OCI-LY7 (cell line): ENCODE measurements around the gene DEFB121. TPM values are rescaled to one million over a fixed set of nuclear protein-coding genes. Genes with fewer than 3 reads are reported as not detected.

Experiments used
- BruUV-seq: library from RNA; stranded (reverse); fragments of 400-500 nt; replicated peaks from 2 replicates; lab custom pipeline; 2021; lab: Mats Ljungman, UMichigan
- CTCF ChIA-PET: fragments of 300-600 bp; sonication (Branson Sonifier 250); formaldehyde crosslinking; loops from one replicate; lab custom pipeline; 2022; ENCODE audit warnings: antibody characterized with exemption; ENCODE audit not compliant: unreplicated experiment; lab: Charles Lee
- POLR2A ChIA-PET: fragments of 300-600 bp; sonication (Branson Sonifier 250); formaldehyde crosslinking; loops from one replicate; lab custom pipeline; 2022; ENCODE audit warnings: antibody characterized with exemption; lab: Charles Lee
- DNase-seq: peaks from one replicate; pipeline ENCODE4 v3.0.0-alpha.2; 2015; ENCODE audit warnings: low spot score
- H2AFZ ChIP-seq: fragments of 200-600 bp; sonication (generic), shearing (Covaris generic); 2 replicates; pipeline ENCODE4 v1.6.1; 2014; ENCODE audit warnings: mild to moderate bottlenecking, antibody characterized with exemption, low read length, moderate library complexity
- H3K27ac ChIP-seq: fragments of 200-600 bp; sonication (generic); 2 replicates; pipeline ENCODE4 v1.5.1; 2014; ENCODE audit warnings: mixed run types, low read depth, mild to moderate bottlenecking, moderate library complexity, low read length, inconsistent platforms; ENCODE audit not compliant: poor library complexity, severe bottlenecking
- H3K36me3 ChIP-seq: fragments of 200-600 bp; sonication (generic); 2 replicates; pipeline ENCODE4 v1.6.1; 2014; ENCODE audit warnings: mild to moderate bottlenecking, antibody characterized with exemption, low read length, moderate library complexity, mixed read lengths; ENCODE audit not compliant: insufficient read depth
- H3K4me1 ChIP-seq: fragments of 200-600 bp; sonication (generic); 2 replicates; pipeline ENCODE4 v1.5.1; 2014; ENCODE audit warnings: mild to moderate bottlenecking, low read length; ENCODE audit not compliant: insufficient read depth, poor library complexity, severe bottlenecking
- H3K4me2 ChIP-seq: fragments of 200-600 bp; sonication (generic); 2 replicates; pipeline ENCODE4 v1.6.1; 2014; ENCODE audit warnings: mild to moderate bottlenecking, low read length
- H3K4me3 ChIP-seq: fragments of 200-600 bp; sonication (generic); 2 replicates; pipeline ENCODE4 v1.5.1; 2014; ENCODE audit warnings: mild to moderate bottlenecking, low read depth, low read length; ENCODE audit not compliant: poor library complexity, severe bottlenecking
- H3K79me2 ChIP-seq: fragments of 200-600 bp; sonication (generic); 2 replicates; pipeline ENCODE4 v1.6.1; 2016; ENCODE audit warnings: low read depth, mild to moderate bottlenecking, low read length, moderate library complexity, mixed read lengths; ENCODE audit not compliant: insufficient read depth
- H3K9me2 ChIP-seq: fragments of 200-600 bp; sonication (generic); 2 replicates; pipeline ENCODE4 v1.6.1; 2016; ENCODE audit warnings: mild to moderate bottlenecking, low read length, mixed read lengths; ENCODE audit not compliant: insufficient read depth
- H3K9me3 ChIP-seq: fragments of 200-600 bp; sonication (generic); 2 replicates; pipeline ENCODE4 v1.6.1; 2014; ENCODE audit warnings: mild to moderate bottlenecking, mixed run types, low read length, mixed read lengths
- H4K20me1 ChIP-seq: fragments of 200-600 bp; sonication (generic); 2 replicates; pipeline ENCODE4 v1.6.1; 2014; ENCODE audit warnings: mild to moderate bottlenecking, antibody characterized with exemption, low read length, moderate library complexity, mixed read lengths; ENCODE audit not compliant: insufficient read depth
- EZH2phosphoT487 ChIP-seq: fragments of 200-600 bp; sonication (generic); IDR thresholded peaks from 2 replicates; pipeline ENCODE4 v1.6.1; 2018; ENCODE audit warnings: low read depth, borderline replicate concordance, mild to moderate bottlenecking, mixed run types, antibody characterized with exemption, low read length, moderate library complexity, mixed read lengths
- intact Hi-C: fragments of 100-400 bp; cut with micrococcal nuclease; formaldehyde crosslinking; loops from one replicate; pipeline ENCODE4 v1.10.0; 2022; ENCODE audit not compliant: unreplicated experiment
- total RNA-seq, 2 experiments: library from RNA; depleted of rRNA in 1 of 2; stranded (reverse); fragments of >200 nt in 1 of 2; shearing (Covaris generic) in 1 of 2; gene quantifications; 2 replicates each; pipeline ENCODE4 v1.2.3, GENCODE V29; 2014 to 2022
- TF ChIP-seq, protein P1 (sequence below): fragments of 200-600 bp; sonication (generic); conservative IDR thresholded peaks from 2 replicates; pipeline ENCODE4 v1.5.1; 2014; ENCODE audit warnings: mild to moderate bottlenecking, antibody characterized with exemption, low read length, moderate library complexity, mixed read lengths

The DEFB121 gene
- total RNA-seq, 2 experiments from 2014 or later: not detected

DNA sequence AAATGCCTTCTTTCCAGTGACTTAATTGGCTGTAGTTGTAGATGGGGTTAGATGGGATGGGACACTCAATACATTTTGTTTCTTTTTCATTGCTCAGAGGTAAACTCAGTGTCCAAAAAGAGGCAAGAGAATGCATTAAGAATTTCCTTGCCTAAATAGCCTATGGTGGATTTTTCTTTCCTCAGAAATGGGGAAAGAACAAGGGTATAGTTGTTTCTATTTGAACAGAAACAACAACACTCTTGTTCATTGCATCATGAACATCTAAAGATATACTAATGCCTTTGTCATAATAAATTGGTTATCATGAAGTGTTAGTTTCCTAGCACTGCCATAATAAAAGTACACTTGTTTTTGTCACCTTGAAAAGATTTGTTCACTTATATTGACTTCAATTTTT is 19.8 kb upstream of the DEFB121 start:
- Histone ChIP-seq H3K9me3 (no peaks in the 10 kb centered on the region), H3K4me3 (no peak overlapping the region), H3K9me2 (no peaks in the 10 kb centered on the region), H3K36me3 (no peaks in the 10 kb centered on the region), H3K4me1 (no peaks in the 10 kb centered on the region), H3K4me2 (no peak overlapping the region), H4K20me1 (no peaks in the 10 kb centered on the region), H3K79me2 (no peaks in the 10 kb centered on the region), H3K27ac (no peak overlapping the region), H2AFZ (no peak overlapping the region)
- DNase-seq: no peak
- no peak for TF ChIP-seq EZH2phosphoT487
- TF ChIP-seq, protein P1, sequence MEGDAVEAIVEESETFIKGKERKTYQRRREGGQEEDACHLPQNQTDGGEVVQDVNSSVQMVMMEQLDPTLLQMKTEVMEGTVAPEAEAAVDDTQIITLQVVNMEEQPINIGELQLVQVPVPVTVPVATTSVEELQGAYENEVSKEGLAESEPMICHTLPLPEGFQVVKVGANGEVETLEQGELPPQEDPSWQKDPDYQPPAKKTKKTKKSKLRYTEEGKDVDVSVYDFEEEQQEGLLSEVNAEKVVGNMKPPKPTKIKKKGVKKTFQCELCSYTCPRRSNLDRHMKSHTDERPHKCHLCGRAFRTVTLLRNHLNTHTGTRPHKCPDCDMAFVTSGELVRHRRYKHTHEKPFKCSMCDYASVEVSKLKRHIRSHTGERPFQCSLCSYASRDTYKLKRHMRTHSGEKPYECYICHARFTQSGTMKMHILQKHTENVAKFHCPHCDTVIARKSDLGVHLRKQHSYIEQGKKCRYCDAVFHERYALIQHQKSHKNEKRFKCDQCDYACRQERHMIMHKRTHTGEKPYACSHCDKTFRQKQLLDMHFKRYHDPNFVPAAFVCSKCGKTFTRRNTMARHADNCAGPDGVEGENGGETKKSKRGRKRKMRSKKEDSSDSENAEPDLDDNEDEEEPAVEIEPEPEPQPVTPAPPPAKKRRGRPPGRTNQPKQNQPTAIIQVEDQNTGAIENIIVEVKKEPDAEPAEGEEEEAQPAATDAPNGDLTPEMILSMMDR: no peak
- BruUV-seq: no TSS peak
- CTCF ChIA-PET: no interaction called here
- POLR2A ChIA-PET: no interaction called here
- intact Hi-C loops: no loop called here

DNA sequence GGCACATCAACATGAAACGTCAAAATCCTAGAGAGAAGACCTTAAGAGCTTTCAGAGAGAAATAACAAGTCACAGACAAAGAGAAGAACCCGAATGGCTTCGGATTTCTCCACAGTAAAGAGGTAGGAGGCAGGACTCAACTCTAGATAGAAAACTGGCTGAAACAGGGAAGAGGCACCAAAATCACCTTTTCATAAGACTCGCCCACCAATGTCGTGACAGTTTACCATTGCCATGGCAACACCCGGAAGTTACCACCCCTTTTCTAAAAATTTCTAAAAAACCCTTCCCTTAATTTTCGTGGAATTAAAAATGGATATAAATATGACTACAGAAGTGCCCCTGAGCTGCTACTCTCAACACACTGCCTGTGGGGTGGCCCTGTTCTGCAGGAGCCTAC is 12.3 kb upstream of the DEFB121 start:
- ChIA-PET POLR2A (no interaction called here), CTCF (no interaction called here)
- H3K9me3 ChIP-seq: no peaks in the 10 kb centered on the region
- BruUV-seq: no TSS peak
- DNase-seq: no peak
- no peak overlapping the region for H3K4me3 ChIP-seq
- no peaks in the 10 kb centered on the region for H3K36me3 ChIP-seq
- TF ChIP-seq, protein P1: no peak
- TF ChIP-seq EZH2phosphoT487: no peak
- no peak overlapping the region for H2AFZ ChIP-seq
- no peaks in the 10 kb centered on the region for H3K79me2 ChIP-seq
- no peaks in the 10 kb centered on the region for H3K9me2 ChIP-seq
- H3K4me1 ChIP-seq: no peaks in the 10 kb centered on the region
- H4K20me1 ChIP-seq: no peaks in the 10 kb centered on the region
- intact Hi-C loops: no loop called here
- H3K27ac ChIP-seq: no peak overlapping the region
- no peak overlapping the region for H3K4me2 ChIP-seq

DNA sequence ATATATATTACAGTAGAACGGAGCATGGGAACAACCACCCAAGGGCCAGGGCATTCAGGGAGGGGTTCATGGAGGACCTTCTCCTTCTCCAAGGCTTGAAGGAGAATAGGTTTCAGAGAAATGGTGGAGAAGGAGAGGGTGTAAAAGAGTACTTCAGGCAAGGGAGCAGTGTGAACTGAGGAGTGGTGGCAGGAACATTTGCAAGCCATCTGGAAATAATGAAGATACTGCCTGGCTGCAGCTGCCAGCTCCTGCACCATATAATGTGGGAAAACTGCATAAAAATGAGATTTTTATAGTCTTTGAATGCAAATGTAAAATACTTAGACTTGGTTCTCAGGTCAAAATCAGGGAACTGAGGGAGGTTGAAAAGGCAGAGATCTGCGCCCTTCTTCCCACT is 9.6 kb upstream of the DEFB121 start:
- POLR2A ChIA-PET: no interaction called here
- Histone ChIP-seq H2AFZ (no peak overlapping the region), H3K36me3 (no peaks in the 10 kb centered on the region), H3K4me2 (no peak overlapping the region), H3K4me3 (no peak overlapping the region), H3K79me2 (no peaks in the 10 kb centered on the region), H3K9me3 (no peaks in the 10 kb centered on the region), H4K20me1 (no peaks in the 10 kb centered on the region), H3K4me1 (no peaks in the 10 kb centered on the region), H3K9me2 (no peaks in the 10 kb centered on the region), H3K27ac (no peak overlapping the region)
- CTCF ChIA-PET: no interaction called here
- TF ChIP-seq EZH2phosphoT487: no peak
- TF ChIP-seq, protein P1: no peak
- no TSS peak for BruUV-seq
- intact Hi-C loops: no loop called here
- no peak for DNase-seq
